OCI-LY1 (cell line): ENCODE results near the gene VPS45.

ENCODE experiments used
- H2AFZ ChIP-seq: fragments of 200-600 bp; sonication (generic), shearing (Covaris generic); 2 replicates; pipeline ENCODE4 v1.6.0; 2014; ENCODE audit warnings: antibody characterized with exemption, mild to moderate bottlenecking, low read length
- H3F3A ChIP-seq: fragments of 200-600 bp; sonication (generic), shearing (Covaris generic); 2 replicates; pipeline ENCODE4 v1.6.0; 2014; ENCODE audit warnings: mild to moderate bottlenecking, antibody characterized with exemption, low read length, moderate library complexity; ENCODE audit not compliant: insufficient read depth
- H3K27ac ChIP-seq: fragments of 200-600 bp; sonication (generic); 2 replicates; pipeline ENCODE4 v1.5.1; 2014; ENCODE audit warnings: low read length, mixed run types, mild to moderate bottlenecking, low read depth; ENCODE audit not compliant: poor library complexity, severe bottlenecking
- H3K27me3 ChIP-seq: fragments of 200-600 bp; sonication (generic); 2 replicates; pipeline ENCODE4 v1.6.0; 2014; ENCODE audit warnings: antibody characterized with exemption, mild to moderate bottlenecking, low read length, moderate library complexity; ENCODE audit not compliant: insufficient read depth
- H3K36me3 ChIP-seq: fragments of 200-600 bp; sonication (generic); 2 replicates; pipeline ENCODE4 v1.6.1; 2014; ENCODE audit warnings: mild to moderate bottlenecking, antibody characterized with exemption, low read length, moderate library complexity, mixed read lengths; ENCODE audit not compliant: insufficient read depth
- H3K4me1 ChIP-seq: fragments of 200-600 bp; sonication (generic); 2 replicates; pipeline ENCODE4 v1.5.1; 2014; ENCODE audit warnings: mild to moderate bottlenecking, low read length, moderate library complexity; ENCODE audit not compliant: insufficient read depth, severe bottlenecking
- H3K4me2 ChIP-seq: fragments of 200-600 bp; sonication (generic), shearing (Covaris generic); 2 replicates; pipeline ENCODE4 v1.6.1; 2014; ENCODE audit warnings: low read length
- H3K4me3 ChIP-seq: fragments of 200-600 bp; sonication (generic); 2 replicates; pipeline ENCODE4 v1.5.1; 2014; ENCODE audit warnings: low read length, low read depth, mild to moderate bottlenecking, mixed read lengths; ENCODE audit not compliant: poor library complexity, severe bottlenecking
- H3K79me2 ChIP-seq: fragments of 200-600 bp; shearing (Covaris generic); 2 replicates; pipeline ENCODE4 v1.6.1; 2016; ENCODE audit warnings: mixed run types, low read length, mixed read lengths; ENCODE audit not compliant: insufficient read depth
- H3K9ac ChIP-seq: fragments of 200-600 bp; sonication (generic), shearing (Covaris generic); 2 replicates; pipeline ENCODE4 v1.6.1; 2014; ENCODE audit warnings: mild to moderate bottlenecking, low read length, mixed read lengths
- H3K9me2 ChIP-seq: fragments of 200-600 bp; sonication (generic), shearing (Covaris generic); 2 replicates; pipeline ENCODE4 v1.6.1; 2014; ENCODE audit warnings: low read depth, mild to moderate bottlenecking, low read length, mixed read lengths
- H3K9me3 ChIP-seq: fragments of 200-600 bp; shearing (Covaris generic); 2 replicates; pipeline ENCODE4 v1.6.1; 2014; ENCODE audit warnings: low read length, mixed read lengths
- H4K20me1 ChIP-seq: fragments of 200-600 bp; sonication (generic), shearing (Covaris generic); 2 replicates; pipeline ENCODE4 v1.6.0; 2016; ENCODE audit warnings: mild to moderate bottlenecking, low read length; ENCODE audit not compliant: insufficient read depth
- CTCF ChIP-seq: fragments of 200-600 bp; sonication (generic), shearing (Covaris generic); IDR thresholded peaks from 2 replicates; pipeline ENCODE4 v1.5.1; 2017; ENCODE audit warnings: mild to moderate bottlenecking, antibody characterized with exemption, low read length, moderate library complexity, mixed read lengths
- EZH2 ChIP-seq: fragments of 200-600 bp; sonication (generic), shearing (Covaris generic); IDR thresholded peaks from 2 replicates; pipeline ENCODE4 v1.8.0; 2017; ENCODE audit warnings: borderline replicate concordance, mixed run types, mild to moderate bottlenecking, antibody characterized with exemption, low read length, moderate library complexity, mixed read lengths

Gene VPS45

DNA sequence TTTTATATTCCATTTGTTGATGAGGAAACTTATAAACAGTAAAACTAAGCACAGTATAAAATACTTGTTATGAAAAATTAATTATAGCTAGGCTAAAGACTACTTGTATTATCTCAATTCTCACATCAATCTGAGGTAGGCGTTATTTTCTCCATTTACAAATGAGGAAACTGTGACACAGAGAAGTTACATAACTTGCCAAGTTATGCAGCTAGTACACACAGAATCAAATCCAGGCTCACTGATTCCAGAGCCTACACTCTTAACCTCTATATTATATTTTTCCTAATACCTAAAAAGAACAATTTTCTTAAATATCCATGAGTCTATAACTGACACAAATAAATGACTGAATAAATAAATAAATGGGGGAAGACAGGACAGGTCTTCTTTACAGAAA lies 11.2 kb upstream of the VPS45 start:
- Histone ChIP-seq H3K9me2 (no peaks in the 10 kb centered on the region), H4K20me1 (no peaks in the 10 kb centered on the region), H3K9me3 (no peaks in the 10 kb centered on the region), H3K27me3 (no peaks in the 10 kb centered on the region), H3F3A (no peaks in the 10 kb centered on the region), H3K4me2 (no peak overlapping the region), H3K9ac (no peak overlapping the region), H3K79me2 (no peaks in the 10 kb centered on the region), H3K36me3 (no peaks in the 10 kb centered on the region), H3K4me3 (no peak overlapping the region), H2AFZ (no peak overlapping the region), H3K4me1 (no peaks in the 10 kb centered on the region), H3K27ac (no peak overlapping the region)
- TF ChIP-seq EZH2 = no peak
- TF ChIP-seq CTCF = no peak

DNA sequence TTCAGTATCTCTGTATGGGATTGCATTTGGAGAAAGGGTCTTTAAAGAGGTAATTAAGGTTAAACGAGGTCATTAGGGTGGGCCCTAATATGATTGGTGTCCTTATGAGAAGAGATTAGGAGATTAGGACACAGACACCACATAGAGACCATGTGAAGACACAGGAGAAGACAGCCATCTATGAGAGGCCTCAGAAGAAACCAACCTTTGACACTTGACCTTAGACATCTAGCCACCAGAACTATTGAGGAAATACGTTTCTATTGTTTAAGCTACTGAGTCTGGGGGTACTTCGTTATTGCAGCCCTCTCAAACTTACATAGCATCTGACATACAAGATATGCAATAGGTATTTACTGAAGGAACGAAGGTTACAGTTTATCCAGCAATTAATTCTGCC lies 7.3 kb upstream of the VPS45 start:
- no peaks in the 10 kb centered on the region for H3K79me2 ChIP-seq
- no peak for TF ChIP-seq CTCF
- no peak for TF ChIP-seq EZH2
- no peaks in the 10 kb centered on the region for H3K27me3 ChIP-seq
- H3K9me2 ChIP-seq = no peaks in the 10 kb centered on the region
- H2AFZ ChIP-seq = no peak overlapping the region
- no peak overlapping the region for H3K4me2 ChIP-seq
- no peaks in the 10 kb centered on the region for H3K36me3 ChIP-seq
- no peaks in the 10 kb centered on the region for H3F3A ChIP-seq
- no peaks in the 10 kb centered on the region for H4K20me1 ChIP-seq
- no peak overlapping the region for H3K9ac ChIP-seq
- H3K4me3 ChIP-seq = no peak overlapping the region
- no peaks in the 10 kb centered on the region for H3K9me3 ChIP-seq
- no peak overlapping the region for H3K27ac ChIP-seq
- no peaks in the 10 kb centered on the region for H3K4me1 ChIP-seq

- H3K27ac ChIP-seq = no peak overlapping the region
- TF ChIP-seq EZH2 (no peak), CTCF (no peak)
- no peak overlapping the region for H3K4me2 ChIP-seq
Observed at GRCh38 chr1:150061632-150062101, 5.9 kb upstream of the VPS45 start.

More at GRCh38 chr1:150061632-150062101, 5.9 kb upstream of the VPS45 start:
- H3K27me3 ChIP-seq = no peaks in the 10 kb centered on the region
- H3F3A ChIP-seq = 0 out of 2 replicates have a peak, but pooled peaks cover 8% of the 10 kb centered on the region
- H3K4me1 ChIP-seq = peaks cover 11% of the 10 kb centered on the region
- no peaks in the 10 kb centered on the region for H4K20me1 ChIP-seq
- no peaks in the 10 kb centered on the region for H3K79me2 ChIP-seq
- H3K4me3 ChIP-seq = no peak overlapping the region
- no peak overlapping the region for H3K9ac ChIP-seq
- no peaks in the 10 kb centered on the region for H3K36me3 ChIP-seq
- no peak overlapping the region for H2AFZ ChIP-seq
- H3K9me3 ChIP-seq = no peaks in the 10 kb centered on the region
- H3K9me2 ChIP-seq = no peaks in the 10 kb centered on the region
